ENCODE data around the gene DTYMK. TPM values are rescaled to one million over a fixed set of nuclear protein-coding genes. Genes with fewer than 3 reads are reported as not detected.

Gene DTYMK
- total and polyA plus RNA-seq, 2 donors (not counting 3 experiments of a cell fraction or from before 2014, with no cell fraction given): 67.0 to 104 TPM

DNA sequence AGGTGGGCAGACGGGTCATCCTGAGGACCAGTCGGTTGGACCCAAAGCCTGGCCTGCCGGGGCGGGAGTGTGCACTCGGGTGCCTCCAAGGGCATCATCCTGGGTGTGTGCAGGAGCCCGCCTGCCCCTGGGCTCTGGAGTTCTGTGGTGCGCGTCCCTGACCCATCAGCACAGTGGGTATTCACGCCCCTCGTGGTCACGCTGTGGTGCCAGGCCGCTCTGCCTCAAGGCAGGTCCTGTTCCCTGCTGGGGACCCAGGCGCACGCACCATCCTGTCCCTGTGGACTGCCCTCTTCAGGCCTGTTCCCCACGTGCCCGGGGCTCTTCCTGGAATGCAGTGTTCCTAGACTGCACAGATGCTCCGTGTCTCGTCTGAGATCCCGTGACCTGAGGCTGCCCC, 33.5 kb upstream of the DTYMK start:
- dilution Hi-C loops (cut with MboI; ENCODE audit: extremely low pct_ligation_motif_present, low sequenced_read_pairs): no loop called here
- no peak overlapping the region for H3K9ac ChIP-seq (replicated peaks; ENCODE audit: extremely low read depth, insufficient read depth, low read length)
- no peaks in the 10 kb centered on the region for H3K9me3 ChIP-seq (replicated peaks; ENCODE audit: control insufficient read depth, insufficient read depth, low read length)
- FAIRE-seq (no peak), DNase-seq (ENCODE audit: low read depth, low spot score) (no peak)
- no peak overlapping the region for H2AFZ ChIP-seq (ENCODE audit: low read depth, low read length)
- no peak overlapping the region for H3K4me2 ChIP-seq (ENCODE audit: insufficient read depth, low read length)
- intact Hi-C loops (cut with micrococcal nuclease): no loop called here
- H4K20me1 ChIP-seq (replicated peaks; ENCODE audit: control insufficient read depth, extremely low read depth, insufficient read depth, low read length): no peaks in the 10 kb centered on the region
- H3K36me3 ChIP-seq (ENCODE audit: control insufficient read depth in 2 of 2, extremely low read depth in 1 of 2, insufficient read depth in 2 of 2, low read length in 2 of 2): peaks cover 0 to 21% of the 10 kb centered on the region in 2 experiments
- H3K79me2 ChIP-seq (ENCODE audit: control insufficient read depth, insufficient read depth, low read length): no peaks in the 10 kb centered on the region
- H3K27ac ChIP-seq (ENCODE audit: insufficient read depth, low read depth, low read length): no peak overlapping the region
- no peaks in the 10 kb centered on the region for H3K9me1 ChIP-seq (replicated peaks; ENCODE audit: control insufficient read depth, extremely low read depth, insufficient read depth, low read length)
- CTCF ChIA-PET: interaction anchor here (2.8 kb wide), 1 partner anchor 13 kb away, joined by 14 read pairs; the partner anchor contains the start of gene D2HGDH
- TF ChIP-seq GATA2 (IDR thresholded peaks at IDR 0.05; ENCODE audit: insufficient read depth, insufficient read length, low read depth, low read length) (no peak), EZH2 (IDR thresholded peaks at IDR 0.05; ENCODE audit: borderline replicate concordance, low read depth, low read length, severe bottlenecking) (no peak), MYC (IDR thresholded peaks at IDR 0.05; ENCODE audit: low read depth, low read length) (no peak), POLR2AphosphoS5 (IDR thresholded peaks at IDR 0.05; ENCODE audit: insufficient read depth, low read depth, low read length) (no peak), POLR2A (IDR thresholded peaks at IDR 0.05; ENCODE audit: low read depth, low read length) (no peak), JUN (IDR thresholded peaks at IDR 0.05; ENCODE audit: borderline replicate concordance, insufficient read depth, insufficient read length, low read depth) (no peak)
- TF ChIP-seq, protein P1, sequence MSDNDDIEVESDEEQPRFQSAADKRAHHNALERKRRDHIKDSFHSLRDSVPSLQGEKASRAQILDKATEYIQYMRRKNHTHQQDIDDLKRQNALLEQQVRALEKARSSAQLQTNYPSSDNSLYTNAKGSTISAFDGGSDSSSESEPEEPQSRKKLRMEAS (IDR thresholded peaks at IDR 0.05; ENCODE audit: insufficient read depth, insufficient read length): no peak
- TF ChIP-seq, protein P2, sequence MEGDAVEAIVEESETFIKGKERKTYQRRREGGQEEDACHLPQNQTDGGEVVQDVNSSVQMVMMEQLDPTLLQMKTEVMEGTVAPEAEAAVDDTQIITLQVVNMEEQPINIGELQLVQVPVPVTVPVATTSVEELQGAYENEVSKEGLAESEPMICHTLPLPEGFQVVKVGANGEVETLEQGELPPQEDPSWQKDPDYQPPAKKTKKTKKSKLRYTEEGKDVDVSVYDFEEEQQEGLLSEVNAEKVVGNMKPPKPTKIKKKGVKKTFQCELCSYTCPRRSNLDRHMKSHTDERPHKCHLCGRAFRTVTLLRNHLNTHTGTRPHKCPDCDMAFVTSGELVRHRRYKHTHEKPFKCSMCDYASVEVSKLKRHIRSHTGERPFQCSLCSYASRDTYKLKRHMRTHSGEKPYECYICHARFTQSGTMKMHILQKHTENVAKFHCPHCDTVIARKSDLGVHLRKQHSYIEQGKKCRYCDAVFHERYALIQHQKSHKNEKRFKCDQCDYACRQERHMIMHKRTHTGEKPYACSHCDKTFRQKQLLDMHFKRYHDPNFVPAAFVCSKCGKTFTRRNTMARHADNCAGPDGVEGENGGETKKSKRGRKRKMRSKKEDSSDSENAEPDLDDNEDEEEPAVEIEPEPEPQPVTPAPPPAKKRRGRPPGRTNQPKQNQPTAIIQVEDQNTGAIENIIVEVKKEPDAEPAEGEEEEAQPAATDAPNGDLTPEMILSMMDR (IDR thresholded peaks at IDR 0.05; ENCODE audit: extremely low read depth in 1 of 2, insufficient read depth in 1 of 2, low read depth in 1 of 2, low read length in 2 of 2): no peak
- POLR2A ChIA-PET: no interaction called here
- no peaks in the 10 kb centered on the region for H3K4me1 ChIP-seq (ENCODE audit: control insufficient read depth, extremely low read depth, insufficient read depth, low read length)
- no peaks in the 10 kb centered on the region for H3K27me3 ChIP-seq (ENCODE audit: control insufficient read depth in 2 of 2, insufficient read depth in 2 of 2, low read length in 2 of 2)
- no peak overlapping the region for H3K4me3 ChIP-seq (replicated peaks in 1 of 3; ENCODE audit: insufficient read depth in 1 of 3, low read depth in 1 of 3, low read length in 3 of 3)
- BruUV-seq (replicated peaks): no TSS peak
